T-helper 17 cell (primary cell): ENCODE measurements around the gene SOX13. TPM values are rescaled to one million over a fixed set of nuclear protein-coding genes. Genes with fewer than 3 reads are reported as not detected.
"Not testable (repeated sequence)": the region's sequence is repeated elsewhere in the genome, so short reads cannot be mapped to it uniquely, and the experiment has no call there.

ENCODE experiments used
- ATAC-seq: fragments of 150-1000 bp; cut with Tn5 transposase; 2 replicates; pipeline ENCODE4 v1.10.0; 2021; ENCODE audit warnings: mild to moderate bottlenecking, moderate library complexity
- DNase-seq, 3 donors: peaks; one replicate each; pipeline versions ENCODE4 v3.0.0 to v3.0.0-alpha.2; 2020 to 2021
- H3K9me3 ChIP-seq: one replicate; pipeline ENCODE4 v1.7.0; 2013; ENCODE audit warnings: low read length, mild to moderate bottlenecking; ENCODE audit not compliant: control insufficient read depth, poor library complexity, severe bottlenecking
- H3K27ac Mint-ChIP-seq: one replicate; pipeline ENCODE4 v1.8.0; 2022; ENCODE audit warnings: mild to moderate bottlenecking, moderate library complexity, mixed read lengths
- H3K27me3 Mint-ChIP-seq: one replicate; pipeline ENCODE4 v1.8.0; 2022; ENCODE audit warnings: mixed read lengths
- H3K36me3 Mint-ChIP-seq: one replicate; pipeline ENCODE4 v1.8.0; 2022; ENCODE audit warnings: low read depth, mixed read lengths
- H3K4me1 Mint-ChIP-seq: one replicate; pipeline ENCODE4 v1.8.0; 2022; ENCODE audit warnings: mild to moderate bottlenecking, mixed read lengths
- H3K4me3 Mint-ChIP-seq: one replicate; pipeline ENCODE4 v1.8.0; 2022; ENCODE audit warnings: mild to moderate bottlenecking, moderate library complexity, mixed read lengths
- total RNA-seq, 4 donors: library from RNA in 2 of 4; stranded (reverse) in 2 of 4; gene quantifications; one replicate each; pipeline ENCODE4 v1.2.3 and lab custom pipeline; 2022 to 2026

The SOX13 gene
- total RNA-seq, 2 donors from 2014 or later, result 1.3 to 6.3 TPM

- H3K36me3 Mint-ChIP-seq, result no peaks in the 10 kb centered on the region
- H3K4me1 Mint-ChIP-seq, result no peaks in the 10 kb centered on the region
- peaks cover 17% of the 10 kb centered on the region for H3K27me3 Mint-ChIP-seq
- H3K4me3 Mint-ChIP-seq, result peak overlapping the region; percentile 2
- DNase-seq, result no peak
- no peak for ATAC-seq
- H3K9me3 ChIP-seq, result no peaks in the 10 kb centered on the region
- H3K27ac Mint-ChIP-seq, result no peak overlapping the region
These were observed 28.5 kb upstream of the SOX13 start for GRCh38 chr1:204044448-204044847.

GRCh38 chr1:204045430-204045829 lies 27.5 kb upstream of the SOX13 start:
- DNase-seq (no peak), ATAC-seq (no peak)
- H3K36me3 Mint-ChIP-seq, result no peaks in the 10 kb centered on the region
- H3K27ac Mint-ChIP-seq, result peak overlapping the region; percentile 56
- H3K9me3 ChIP-seq, result no peaks in the 10 kb centered on the region
- peaks cover 21% of the 10 kb centered on the region for H3K27me3 Mint-ChIP-seq
- no peaks in the 10 kb centered on the region for H3K4me1 Mint-ChIP-seq
- no peak overlapping the region for H3K4me3 Mint-ChIP-seq

- H3K4me1 Mint-ChIP-seq, result no peaks in the 10 kb centered on the region
- no peaks in the 10 kb centered on the region for H3K9me3 ChIP-seq
- peaks cover 19% of the 10 kb centered on the region for H3K27me3 Mint-ChIP-seq
- ATAC-seq, result no peak
- H3K4me3 Mint-ChIP-seq, result no peak overlapping the region
- H3K36me3 Mint-ChIP-seq, result no peaks in the 10 kb centered on the region
- DNase-seq, result no peak
- H3K27ac Mint-ChIP-seq, result no peak overlapping the region
These were observed 26.6 kb upstream of the SOX13 start for GRCh38 chr1:204046346-204046745.

GRCh38 chr1:204048796-204049195 lies 24.1 kb upstream of the SOX13 start:
- not testable (repeated sequence) for DNase-seq, H3K36me3 Mint-ChIP-seq, ATAC-seq, H3K4me3 Mint-ChIP-seq, H3K9me3 ChIP-seq, H3K27ac Mint-ChIP-seq, H3K4me1 Mint-ChIP-seq
- H3K27me3 Mint-ChIP-seq, result peaks cover 16% of the 10 kb centered on the region

GRCh38 chr1:204051258-204051657 lies 21.7 kb upstream of the SOX13 start:
- Mint-ChIP-seq H3K27me3 (peaks cover 18% of the 10 kb centered on the region), H3K4me3 (no peak overlapping the region), H3K36me3 (peaks cover 2% of the 10 kb centered on the region), H3K27ac (no peak overlapping the region), H3K4me1 (no peaks in the 10 kb centered on the region)
- ATAC-seq, result no peak
- H3K9me3 ChIP-seq, result no peaks in the 10 kb centered on the region
- no peak for DNase-seq

GRCh38 chr1:204051718-204052117 lies 21.2 kb upstream of the SOX13 start:
- Mint-ChIP-seq H3K36me3 (peaks cover 2% of the 10 kb centered on the region), H3K27me3 (peaks cover 16% of the 10 kb centered on the region), H3K4me3 (no peak overlapping the region), H3K27ac (no peak overlapping the region), H3K4me1 (no peaks in the 10 kb centered on the region)
- no peaks in the 10 kb centered on the region for H3K9me3 ChIP-seq
- ATAC-seq, result no peak
- DNase-seq, result no peak

- ATAC-seq (no peak), DNase-seq (no peak)
- Mint-ChIP-seq H3K27ac (no peak overlapping the region), H3K27me3 (peaks cover 23% of the 10 kb centered on the region), H3K4me1 (no peaks in the 10 kb centered on the region), H3K36me3 (peaks cover 2% of the 10 kb centered on the region), H3K4me3 (no peak overlapping the region)
- no peaks in the 10 kb centered on the region for H3K9me3 ChIP-seq
These were observed 19.0 kb upstream of the SOX13 start for GRCh38 chr1:204053893-204054292.

- Mint-ChIP-seq H3K4me1 (no peaks in the 10 kb centered on the region), H3K27me3 (peaks cover 20% of the 10 kb centered on the region), H3K27ac (no peak overlapping the region), H3K36me3 (peaks cover 2% of the 10 kb centered on the region), H3K4me3 (no peak overlapping the region)
- H3K9me3 ChIP-seq, result no peaks in the 10 kb centered on the region
- DNase-seq, result no peak
- ATAC-seq, result no peak
These were observed 12.9 kb upstream of the SOX13 start for GRCh38 chr1:204059970-204060369.

- no peak overlapping the region for H3K27ac Mint-ChIP-seq
- no peak for DNase-seq
- peaks cover 13% of the 10 kb centered on the region for H3K27me3 Mint-ChIP-seq
- H3K9me3 ChIP-seq, result no peaks in the 10 kb centered on the region
- no peaks in the 10 kb centered on the region for H3K36me3 Mint-ChIP-seq
- no peak for ATAC-seq
- H3K4me3 Mint-ChIP-seq, result no peak overlapping the region
- H3K4me1 Mint-ChIP-seq, result peaks cover 4% of the 10 kb centered on the region
These were observed 10.8 kb upstream of the SOX13 start for GRCh38 chr1:204062106-204062505.

GRCh38 chr1:204065174-204065985 lies 7.5 kb upstream of the SOX13 start:
- peaks cover 14% of the 10 kb centered on the region for H3K27me3 Mint-ChIP-seq
- peaks cover 4% of the 10 kb centered on the region for H3K36me3 Mint-ChIP-seq
- no peaks in the 10 kb centered on the region for H3K9me3 ChIP-seq
- peaks cover 4% of the 10 kb centered on the region for H3K4me1 Mint-ChIP-seq
- ATAC-seq, result no peak
- DNase-seq, result no peak
- H3K4me3 Mint-ChIP-seq, result peak overlapping the region; percentile 31
- no peak overlapping the region for H3K27ac Mint-ChIP-seq

GRCh38 chr1:204065986-204066300 lies 7.0 kb upstream of the SOX13 start:
- ATAC-seq (no peak), DNase-seq (no peak)
- H3K9me3 ChIP-seq, result no peaks in the 10 kb centered on the region
- Mint-ChIP-seq H3K36me3 (peaks cover 4% of the 10 kb centered on the region), H3K27ac (no peak overlapping the region), H3K27me3 (peaks cover 16% of the 10 kb centered on the region), H3K4me1 (peaks cover 4% of the 10 kb centered on the region), H3K4me3 (no peak overlapping the region)

GRCh38 chr1:204067935-204068334 lies 5.0 kb upstream of the SOX13 start:
- no peak overlapping the region for H3K4me3 Mint-ChIP-seq
- ATAC-seq (no peak), DNase-seq (no peak)
- H3K9me3 ChIP-seq, result no peaks in the 10 kb centered on the region
- peaks cover 6% of the 10 kb centered on the region for H3K4me1 Mint-ChIP-seq
- H3K27ac Mint-ChIP-seq, result no peak overlapping the region
- peaks cover 4% of the 10 kb centered on the region for H3K36me3 Mint-ChIP-seq
- H3K27me3 Mint-ChIP-seq, result peaks cover 32% of the 10 kb centered on the region

- H3K27ac Mint-ChIP-seq, result no peak overlapping the region
- DNase-seq, result no peak
- H3K4me1 Mint-ChIP-seq, result peaks cover 14% of the 10 kb centered on the region
- peaks cover 4% of the 10 kb centered on the region for H3K36me3 Mint-ChIP-seq
- no peak overlapping the region for H3K4me3 Mint-ChIP-seq
- H3K9me3 ChIP-seq, result no peaks in the 10 kb centered on the region
- H3K27me3 Mint-ChIP-seq, result peaks cover 38% of the 10 kb centered on the region
- no peak for ATAC-seq
These were observed 3.0 kb upstream of the SOX13 start for GRCh38 chr1:204069887-204070286.

GRCh38 chr1:204070895-204071294 lies 2.0 kb upstream of the SOX13 start:
- H3K9me3 ChIP-seq, result no peaks in the 10 kb centered on the region
- peaks cover 6% of the 10 kb centered on the region for H3K36me3 Mint-ChIP-seq
- H3K27me3 Mint-ChIP-seq, result peaks cover 42% of the 10 kb centered on the region
- ATAC-seq (no peak), DNase-seq (no peak)
- no peak overlapping the region for H3K27ac Mint-ChIP-seq
- H3K4me3 Mint-ChIP-seq, result no peak overlapping the region
- peaks cover 17% of the 10 kb centered on the region for H3K4me1 Mint-ChIP-seq
